ENCODE data around the gene MPO. TPM values are rescaled to one million over a fixed set of nuclear protein-coding genes. Genes with fewer than 3 reads are reported as not detected.

Gene MPO
- total and polyA plus RNA-seq, 4 donors = 0.14 to 221 (median 0.52) TPM

- DNase-seq (ENCODE audit: low spot score) = no peak
- TF ChIP-seq EGR1 (IDR thresholded peaks at IDR 0.05; ENCODE audit: low read depth in 2 of 2) (no peak), HNF4A (conservative IDR thresholded peaks at IDR 0.05) (no peak), GABPA (IDR thresholded peaks at IDR 0.05 in 1 of 2, conservative IDR thresholded peaks at IDR 0.05 in 1 of 2) (no peak), HNF4G (IDR thresholded peaks at IDR 0.05) (no peak), NR2F2 (IDR thresholded peaks at IDR 0.05) (no peak), YY1 (IDR thresholded peaks at IDR 0.05) (no peak)
- TF ChIP-seq, protein P1, sequence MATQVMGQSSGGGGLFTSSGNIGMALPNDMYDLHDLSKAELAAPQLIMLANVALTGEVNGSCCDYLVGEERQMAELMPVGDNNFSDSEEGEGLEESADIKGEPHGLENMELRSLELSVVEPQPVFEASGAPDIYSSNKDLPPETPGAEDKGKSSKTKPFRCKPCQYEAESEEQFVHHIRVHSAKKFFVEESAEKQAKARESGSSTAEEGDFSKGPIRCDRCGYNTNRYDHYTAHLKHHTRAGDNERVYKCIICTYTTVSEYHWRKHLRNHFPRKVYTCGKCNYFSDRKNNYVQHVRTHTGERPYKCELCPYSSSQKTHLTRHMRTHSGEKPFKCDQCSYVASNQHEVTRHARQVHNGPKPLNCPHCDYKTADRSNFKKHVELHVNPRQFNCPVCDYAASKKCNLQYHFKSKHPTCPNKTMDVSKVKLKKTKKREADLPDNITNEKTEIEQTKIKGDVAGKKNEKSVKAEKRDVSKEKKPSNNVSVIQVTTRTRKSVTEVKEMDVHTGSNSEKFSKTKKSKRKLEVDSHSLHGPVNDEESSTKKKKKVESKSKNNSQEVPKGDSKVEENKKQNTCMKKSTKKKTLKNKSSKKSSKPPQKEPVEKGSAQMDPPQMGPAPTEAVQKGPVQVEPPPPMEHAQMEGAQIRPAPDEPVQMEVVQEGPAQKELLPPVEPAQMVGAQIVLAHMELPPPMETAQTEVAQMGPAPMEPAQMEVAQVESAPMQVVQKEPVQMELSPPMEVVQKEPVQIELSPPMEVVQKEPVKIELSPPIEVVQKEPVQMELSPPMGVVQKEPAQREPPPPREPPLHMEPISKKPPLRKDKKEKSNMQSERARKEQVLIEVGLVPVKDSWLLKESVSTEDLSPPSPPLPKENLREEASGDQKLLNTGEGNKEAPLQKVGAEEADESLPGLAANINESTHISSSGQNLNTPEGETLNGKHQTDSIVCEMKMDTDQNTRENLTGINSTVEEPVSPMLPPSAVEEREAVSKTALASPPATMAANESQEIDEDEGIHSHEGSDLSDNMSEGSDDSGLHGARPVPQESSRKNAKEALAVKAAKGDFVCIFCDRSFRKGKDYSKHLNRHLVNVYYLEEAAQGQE (IDR thresholded peaks at IDR 0.05) = no peak
- TF ChIP-seq, protein P2, sequence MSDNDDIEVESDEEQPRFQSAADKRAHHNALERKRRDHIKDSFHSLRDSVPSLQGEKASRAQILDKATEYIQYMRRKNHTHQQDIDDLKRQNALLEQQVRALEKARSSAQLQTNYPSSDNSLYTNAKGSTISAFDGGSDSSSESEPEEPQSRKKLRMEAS (IDR thresholded peaks at IDR 0.05) = no peak
- Histone ChIP-seq H3K9me3 (ENCODE audit: control insufficient read depth in 4 of 4, low read length in 3 of 4) (no peaks in the 10 kb centered on the region), H3K36me3 (ENCODE audit: control insufficient read depth in 4 of 4, insufficient read depth in 3 of 4, low read depth in 1 of 4, low read length in 3 of 4) (no peaks in the 10 kb centered on the region), H3K27ac (ENCODE audit: low read depth in 1 of 2, low read length in 2 of 2) (no peak overlapping the region), H3K4me1 (ENCODE audit: control insufficient read depth in 4 of 4, insufficient read depth in 4 of 4, low read length in 3 of 4) (no peaks in the 10 kb centered on the region), H3K4me3 (ENCODE audit: low read depth in 1 of 3, low read length in 3 of 3) (no peak overlapping the region), H3K27me3 (ENCODE audit: control insufficient read depth in 4 of 4, insufficient read depth in 4 of 4, low read length in 3 of 4) (peaks cover 0 to 4% (median 2%) of the 10 kb centered on the region in 4 donors), H3K9ac (ENCODE audit: low read depth in 1 of 2, low read length in 2 of 2) (no peak overlapping the region)
- WGBS = 62% methylated on average over 1 of the region's 1 CpG
Measured at GRCh38 chr17:58263773-58264172, 17.0 kb downstream of the MPO start.

GRCh38 chr17:58262149-58262548 is 18.6 kb downstream of the MPO start:
- Histone ChIP-seq H3K9me3 (ENCODE audit: control insufficient read depth in 4 of 4, low read length in 3 of 4) (no peaks in the 10 kb centered on the region), H3K36me3 (ENCODE audit: control insufficient read depth in 4 of 4, insufficient read depth in 3 of 4, low read depth in 1 of 4, low read length in 3 of 4) (no peaks in the 10 kb centered on the region), H3K27ac (ENCODE audit: low read depth in 1 of 2, low read length in 2 of 2) (no peak overlapping the region), H3K4me3 (ENCODE audit: low read depth in 1 of 3, low read length in 3 of 3) (no peak overlapping the region), H3K4me1 (ENCODE audit: control insufficient read depth in 4 of 4, insufficient read depth in 4 of 4, low read length in 3 of 4) (no peaks in the 10 kb centered on the region), H3K27me3 (ENCODE audit: control insufficient read depth in 4 of 4, insufficient read depth in 4 of 4, low read length in 3 of 4) (peaks cover 0 to 4% (median 2%) of the 10 kb centered on the region in 4 donors), H3K9ac (ENCODE audit: low read depth in 1 of 2, low read length in 2 of 2) (no peak overlapping the region)
- TF ChIP-seq, protein P1 (IDR thresholded peaks at IDR 0.05) = no peak
- no peak for TF ChIP-seq HNF4G (IDR thresholded peaks at IDR 0.05)
- TF ChIP-seq SP1 (IDR thresholded peaks at IDR 0.05) = no peak
- no peak for TF ChIP-seq FOXA2 (IDR thresholded peaks at IDR 0.05)
- TF ChIP-seq TAF1 (conservative IDR thresholded peaks at IDR 0.05) = no peak
- no peak for TF ChIP-seq RXRA (IDR thresholded peaks at IDR 0.05)
- no peak for TF ChIP-seq YY1 (IDR thresholded peaks at IDR 0.05)
- no peak for TF ChIP-seq GABPA (IDR thresholded peaks at IDR 0.05 in 1 of 2, conservative IDR thresholded peaks at IDR 0.05 in 1 of 2)
- TF ChIP-seq, protein P2 (IDR thresholded peaks at IDR 0.05) = no peak
- TF ChIP-seq, protein P3, sequence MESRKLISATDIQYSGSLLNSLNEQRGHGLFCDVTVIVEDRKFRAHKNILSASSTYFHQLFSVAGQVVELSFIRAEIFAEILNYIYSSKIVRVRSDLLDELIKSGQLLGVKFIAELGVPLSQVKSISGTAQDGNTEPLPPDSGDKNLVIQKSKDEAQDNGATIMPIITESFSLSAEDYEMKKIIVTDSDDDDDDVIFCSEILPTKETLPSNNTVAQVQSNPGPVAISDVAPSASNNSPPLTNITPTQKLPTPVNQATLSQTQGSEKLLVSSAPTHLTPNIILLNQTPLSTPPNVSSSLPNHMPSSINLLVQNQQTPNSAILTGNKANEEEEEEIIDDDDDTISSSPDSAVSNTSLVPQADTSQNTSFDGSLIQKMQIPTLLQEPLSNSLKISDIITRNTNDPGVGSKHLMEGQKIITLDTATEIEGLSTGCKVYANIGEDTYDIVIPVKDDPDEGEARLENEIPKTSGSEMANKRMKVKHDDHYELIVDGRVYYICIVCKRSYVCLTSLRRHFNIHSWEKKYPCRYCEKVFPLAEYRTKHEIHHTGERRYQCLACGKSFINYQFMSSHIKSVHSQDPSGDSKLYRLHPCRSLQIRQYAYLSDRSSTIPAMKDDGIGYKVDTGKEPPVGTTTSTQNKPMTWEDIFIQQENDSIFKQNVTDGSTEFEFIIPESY (IDR thresholded peaks at IDR 0.05) = no peak
- no peak for TF ChIP-seq EGR1 (IDR thresholded peaks at IDR 0.05; ENCODE audit: low read depth in 2 of 2)
- TF ChIP-seq CTCF (IDR thresholded peaks at IDR 0.05; ENCODE audit: low read depth, low read length, missing input control) = no peak
- TF ChIP-seq JUND (IDR thresholded peaks at IDR 0.05) = no peak
- no peak for DNase-seq (ENCODE audit: low spot score)
- 90% methylated on average over 11 of the region's 11 CpGs for WGBS

All from liver (tissue), 9 donors.